Measurements from ENCODE around the gene BTBD19. TPM values are rescaled to one million over a fixed set of nuclear protein-coding genes. Genes with fewer than 3 reads are reported as not detected.

The BTBD19 gene
- total RNA-seq, 1 experiment from 2014 or later = 11.6 TPM

DNA sequence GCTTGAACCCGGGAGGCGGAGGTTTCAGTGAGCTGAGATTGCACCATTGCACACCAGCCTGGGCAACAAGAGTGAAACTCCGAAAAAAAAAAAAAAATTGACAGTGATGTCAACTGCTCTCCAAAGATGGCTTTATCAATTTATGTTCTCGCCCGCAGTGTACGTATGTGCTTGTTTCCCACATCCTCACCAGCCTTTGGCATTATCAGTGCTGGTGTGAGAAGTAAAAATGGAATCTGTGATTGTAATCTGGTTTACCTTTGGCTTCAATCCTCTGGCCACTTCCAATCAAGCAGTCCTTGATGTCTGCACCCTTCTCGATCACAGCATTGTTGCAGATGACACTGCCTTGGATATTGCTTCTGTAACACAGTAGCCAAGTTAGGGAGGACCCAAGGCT lies 49.1 kb downstream of the BTBD19 start:
- TF ChIP-seq FOSL1 (IDR thresholded peaks at IDR 0.05; ENCODE audit: low read depth) (no peak), EZH2phosphoT487 (IDR thresholded peaks at IDR 0.05; ENCODE audit: borderline replicate concordance) (no peak), POLR2A (IDR thresholded peaks at IDR 0.05; ENCODE audit: borderline replicate concordance, extremely low read depth, insufficient read depth, insufficient read length) (no peak), CTCF (IDR thresholded peaks at IDR 0.05 in 2 of 3, conservative IDR thresholded peaks at IDR 0.05 in 1 of 3; ENCODE audit: borderline replicate concordance in 1 of 3, insufficient read depth in 1 of 3, low read depth in 2 of 3, low read length in 2 of 3) (no peak), ELF1 (IDR thresholded peaks at IDR 0.05; ENCODE audit: borderline replicate concordance, low read depth) (no peak), EGR1 (IDR thresholded peaks at IDR 0.05; ENCODE audit: low read depth) (no peak), ZNF274 (IDR thresholded peaks at IDR 0.05; ENCODE audit: low read depth, low read length) (no peak), RAD21 (IDR thresholded peaks at IDR 0.05; ENCODE audit: low read depth) (no peak), ZFX (IDR thresholded peaks at IDR 0.05) (no peak), CEBPB (IDR thresholded peaks at IDR 0.05; ENCODE audit: low read depth) (no peak), SP1 (IDR thresholded peaks at IDR 0.05; ENCODE audit: low read depth) (no peak), EZH2 (IDR thresholded peaks at IDR 0.05) (no peak), JUND (IDR thresholded peaks at IDR 0.05) (no peak)
- TF ChIP-seq, protein P1, sequence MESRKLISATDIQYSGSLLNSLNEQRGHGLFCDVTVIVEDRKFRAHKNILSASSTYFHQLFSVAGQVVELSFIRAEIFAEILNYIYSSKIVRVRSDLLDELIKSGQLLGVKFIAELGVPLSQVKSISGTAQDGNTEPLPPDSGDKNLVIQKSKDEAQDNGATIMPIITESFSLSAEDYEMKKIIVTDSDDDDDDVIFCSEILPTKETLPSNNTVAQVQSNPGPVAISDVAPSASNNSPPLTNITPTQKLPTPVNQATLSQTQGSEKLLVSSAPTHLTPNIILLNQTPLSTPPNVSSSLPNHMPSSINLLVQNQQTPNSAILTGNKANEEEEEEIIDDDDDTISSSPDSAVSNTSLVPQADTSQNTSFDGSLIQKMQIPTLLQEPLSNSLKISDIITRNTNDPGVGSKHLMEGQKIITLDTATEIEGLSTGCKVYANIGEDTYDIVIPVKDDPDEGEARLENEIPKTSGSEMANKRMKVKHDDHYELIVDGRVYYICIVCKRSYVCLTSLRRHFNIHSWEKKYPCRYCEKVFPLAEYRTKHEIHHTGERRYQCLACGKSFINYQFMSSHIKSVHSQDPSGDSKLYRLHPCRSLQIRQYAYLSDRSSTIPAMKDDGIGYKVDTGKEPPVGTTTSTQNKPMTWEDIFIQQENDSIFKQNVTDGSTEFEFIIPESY (IDR thresholded peaks at IDR 0.05; ENCODE audit: extremely low read depth, insufficient replicate concordance, low read length) = no peak
- Histone ChIP-seq H3K9ac (ENCODE audit: low read length) (no peak overlapping the region), H3K27me3 (ENCODE audit: insufficient read depth, low read length) (no peaks in the 10 kb centered on the region), H2AFZ (ENCODE audit: low read depth, low read length, poor library complexity, severe bottlenecking) (no peak overlapping the region), H3K4me1 (ENCODE audit: control insufficient read depth in 1 of 2, insufficient read depth in 2 of 2, low read length in 2 of 2) (no peaks in the 10 kb centered on the region; a peak in 1 of 4 replicates), H3K27ac (ENCODE audit: low read depth, low read length) (no peak overlapping the region), H3K4me3 (replicated peaks in 1 of 2; ENCODE audit: low read depth in 1 of 2, low read length in 2 of 2) (no peak overlapping the region), H4K20me1 (ENCODE audit: insufficient read depth) (no peaks in the 10 kb centered on the region), H3K36me3 (ENCODE audit: control insufficient read depth in 1 of 2, insufficient read depth in 2 of 2, low read length in 2 of 2) (no peaks in the 10 kb centered on the region), H3K9me3 (ENCODE audit: control insufficient read depth in 1 of 2, insufficient read depth in 1 of 2, low read depth in 1 of 2, low read length in 2 of 2) (no peaks in the 10 kb centered on the region), H3K4me2 (ENCODE audit: low read length) (no peak overlapping the region), H3K79me2 (ENCODE audit: insufficient read depth, low read length) (no peaks in the 10 kb centered on the region), H3K9me2 (ENCODE audit: insufficient read depth) (no peaks in the 10 kb centered on the region)
- CTCF ChIA-PET = no interaction called here
- POLR2A ChIA-PET = interaction anchor here (2.1 kb wide), 1 partner anchor 136 kb away, joined by 6 read pairs; no protein-coding TSS in a partner anchor
- RAD21 ChIA-PET (ENCODE audit: low non-redundant PET in 1 of 2, low total read pairs in 2 of 2, uncharacterized antibody in 2 of 2, unreplicated experiment in 2 of 2) = no interaction called here
- intact Hi-C loops (cut with micrococcal nuclease) = no loop called here
- ATAC-seq (no peak), DNase-seq (ENCODE audit: low read depth, low spot score) (no peak)
- BruUV-seq (replicated peaks) = no TSS peak

Data from HCT116 (cell line).